ENCODE measurements around the gene C11orf21. TPM values are rescaled to one million over a fixed set of nuclear protein-coding genes. Genes with fewer than 3 reads are reported as not detected.
A peak's percentile ranks its signal among the peaks of the same experiment; 100 is the strongest.

The C11orf21 gene
- total RNA-seq, 1 donor from 2014 or later = not detected

GRCh38 chr11:2269601-2270321 lies 32.0 kb downstream of the C11orf21 start:
- peaks cover 67% of the 10 kb centered on the region for H3K27me3 Mint-ChIP-seq (ENCODE audit: low read depth, unreplicated experiment)
- H3K4me2 ChIP-seq (ENCODE audit: low read length) = peak overlapping the region; percentile 68
- no peak for TF ChIP-seq EZH2 (IDR thresholded peaks at IDR 0.05; ENCODE audit: insufficient read depth, low read length)
- no peak for TF ChIP-seq CTCF (IDR thresholded peaks at IDR 0.05; ENCODE audit: insufficient read depth, low read depth, low read length)
- H2AFZ ChIP-seq (ENCODE audit: low read depth, low read length) = no peak overlapping the region
- no peaks in the 10 kb centered on the region for H3K36me3 ChIP-seq (ENCODE audit: insufficient read depth, low read length)
- no peaks in the 10 kb centered on the region for H3K4me1 Mint-ChIP-seq (ENCODE audit: low read depth, unreplicated experiment)
- no peak overlapping the region for H3K4me3 ChIP-seq (ENCODE audit: insufficient read depth, low read depth, low read length)
- H3K79me2 ChIP-seq (ENCODE audit: insufficient read depth, low read length) = no peaks in the 10 kb centered on the region
- no peaks in the 10 kb centered on the region for H4K20me1 ChIP-seq (ENCODE audit: insufficient read depth, low read length)
- no peak overlapping the region for H3K9ac ChIP-seq (ENCODE audit: low read length)
- H3K36me3 Mint-ChIP-seq (ENCODE audit: low read depth, unreplicated experiment) = no peaks in the 10 kb centered on the region
- no peak overlapping the region for H3K4me3 Mint-ChIP-seq (ENCODE audit: unreplicated experiment)
- H3K4me1 ChIP-seq (ENCODE audit: insufficient read depth, low read length) = no peaks in the 10 kb centered on the region
- H3K27ac ChIP-seq (ENCODE audit: low read depth, low read length) = no peak overlapping the region
- DNase-seq (ENCODE audit: low read depth) = peak; percentile 49
- FAIRE-seq = no peak
- no peak overlapping the region for H3K27ac Mint-ChIP-seq (ENCODE audit: unreplicated experiment)
- H3K9me3 ChIP-seq (ENCODE audit: insufficient read depth, low read depth, low read length) = no peaks in the 10 kb centered on the region
- peaks cover 45% of the 10 kb centered on the region for H3K27me3 ChIP-seq (ENCODE audit: insufficient read depth, low read length)
- peaks cover 23% of the 10 kb centered on the region for H3K9me3 Mint-ChIP-seq (ENCODE audit: unreplicated experiment)

- Mint-ChIP-seq H3K27ac (ENCODE audit: unreplicated experiment) (no peak overlapping the region), H3K4me3 (ENCODE audit: unreplicated experiment) (peak overlapping the region; percentile 54), H3K9me3 (ENCODE audit: unreplicated experiment) (peaks cover 18% of the 10 kb centered on the region), H3K4me1 (ENCODE audit: low read depth, unreplicated experiment) (no peaks in the 10 kb centered on the region), H3K27me3 (ENCODE audit: low read depth, unreplicated experiment) (peaks cover 65% of the 10 kb centered on the region), H3K36me3 (ENCODE audit: low read depth, unreplicated experiment) (no peaks in the 10 kb centered on the region)
- Histone ChIP-seq H3K9me3 (ENCODE audit: insufficient read depth, low read depth, low read length) (no peaks in the 10 kb centered on the region), H3K4me3 (ENCODE audit: insufficient read depth, low read depth, low read length) (no peak overlapping the region), H3K27ac (ENCODE audit: low read depth, low read length) (no peak overlapping the region), H3K79me2 (ENCODE audit: insufficient read depth, low read length) (no peaks in the 10 kb centered on the region), H2AFZ (ENCODE audit: low read depth, low read length) (peak overlapping the region; percentile 18), H3K27me3 (ENCODE audit: insufficient read depth, low read length) (peaks cover 40% of the 10 kb centered on the region), H3K36me3 (ENCODE audit: insufficient read depth, low read length) (no peaks in the 10 kb centered on the region), H4K20me1 (ENCODE audit: insufficient read depth, low read length) (no peaks in the 10 kb centered on the region), H3K9ac (ENCODE audit: low read length) (no peak overlapping the region), H3K4me2 (ENCODE audit: low read length) (peak overlapping the region; percentile 68), H3K4me1 (ENCODE audit: insufficient read depth, low read length) (no peaks in the 10 kb centered on the region)
- peak; percentile 46 for TF ChIP-seq EZH2 (IDR thresholded peaks at IDR 0.05; ENCODE audit: insufficient read depth, low read length)
- TF ChIP-seq CTCF (IDR thresholded peaks at IDR 0.05; ENCODE audit: insufficient read depth, low read depth, low read length) = no peak
- FAIRE-seq (no peak), DNase-seq (ENCODE audit: low read depth) (no peak)
Observed at GRCh38 chr11:2268729-2269600, 32.8 kb downstream of the C11orf21 start.

Data from astrocyte (in vitro differentiated cells and primary cell).